ENCODE results near the gene ITGB4.

Gene ITGB4

DNA sequence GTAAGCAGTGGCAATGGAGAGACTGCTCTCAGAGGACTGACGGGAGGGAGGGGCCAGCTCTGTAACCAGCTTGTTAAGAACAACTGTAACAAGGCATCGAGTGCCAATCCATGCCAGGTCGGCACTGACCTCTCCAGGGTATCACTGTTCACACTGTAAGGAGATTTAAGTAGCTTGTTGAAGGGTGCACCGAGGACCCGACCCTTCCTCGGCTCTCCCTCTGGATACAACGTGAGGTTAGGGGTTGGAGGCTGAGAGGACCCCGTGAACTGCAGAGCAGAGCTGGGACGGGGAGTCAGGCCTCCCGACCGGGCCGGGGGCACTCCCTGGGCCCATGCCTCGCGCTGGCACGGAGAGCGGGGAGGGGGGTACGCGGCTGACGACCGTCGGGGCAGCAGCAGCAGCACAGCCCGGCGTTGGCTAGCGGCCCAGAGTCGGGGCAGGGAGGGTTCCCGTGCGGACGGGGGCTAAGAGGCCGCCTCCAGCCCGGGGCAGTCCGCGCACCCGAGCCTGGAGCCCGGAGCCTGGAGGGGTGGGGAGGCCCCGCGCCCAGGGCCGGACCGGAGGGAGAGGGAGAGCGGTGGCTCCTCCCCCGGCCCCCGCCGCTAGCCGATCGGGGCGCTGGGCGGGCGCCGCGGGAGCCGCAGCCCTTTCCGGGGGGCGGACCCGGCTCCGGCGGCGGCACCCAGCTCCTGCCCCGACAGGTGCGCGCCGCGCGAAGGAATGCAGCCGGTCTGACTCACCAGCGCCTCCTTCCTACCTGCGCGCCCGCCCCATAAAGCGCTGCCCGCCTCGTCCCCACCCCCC lies at the start of gene ITGB4:
Gene ITGB4 (plus strand): TSS at position 804 of the 807 bp plus-strand sequence. CDS start 3,245 bp downstream, outside the sequence.
- H3K4me1 Mint-ChIP-seq, result peaks cover 4% of the 10 kb centered on the region
- DNase-seq (ENCODE audit: low spot score in 2 of 2) (peak; percentile 53 to 54), ATAC-seq (ENCODE audit: low read depth) (peak; percentile 92)
- H3K4me3 Mint-ChIP-seq, result peak within 1 kb of the TSS; percentile 89
- H3K27me3 Mint-ChIP-seq, result peaks cover 4% of the 10 kb centered on the region
- no peak within 1 kb of the TSS for H3K27ac Mint-ChIP-seq
- H3K9me3 Mint-ChIP-seq, result no peaks in the 10 kb centered on the region
- no peaks in the 10 kb centered on the region for H3K36me3 Mint-ChIP-seq

GRCh38 chr17:75672011-75672410 lies 49.2 kb upstream of the ITGB4 start:
- H3K9me3 Mint-ChIP-seq, result no peaks in the 10 kb centered on the region
- H3K27me3 Mint-ChIP-seq, result no peaks in the 10 kb centered on the region
- H3K4me1 Mint-ChIP-seq, result peaks cover 12% of the 10 kb centered on the region
- DNase-seq (ENCODE audit: low spot score in 2 of 2), result no peak
- no peak overlapping the region for H3K27ac Mint-ChIP-seq
- peaks cover 18% of the 10 kb centered on the region for H3K36me3 Mint-ChIP-seq
- ATAC-seq (ENCODE audit: low read depth), result no peak
- no peak overlapping the region for H3K4me3 Mint-ChIP-seq

DNA sequence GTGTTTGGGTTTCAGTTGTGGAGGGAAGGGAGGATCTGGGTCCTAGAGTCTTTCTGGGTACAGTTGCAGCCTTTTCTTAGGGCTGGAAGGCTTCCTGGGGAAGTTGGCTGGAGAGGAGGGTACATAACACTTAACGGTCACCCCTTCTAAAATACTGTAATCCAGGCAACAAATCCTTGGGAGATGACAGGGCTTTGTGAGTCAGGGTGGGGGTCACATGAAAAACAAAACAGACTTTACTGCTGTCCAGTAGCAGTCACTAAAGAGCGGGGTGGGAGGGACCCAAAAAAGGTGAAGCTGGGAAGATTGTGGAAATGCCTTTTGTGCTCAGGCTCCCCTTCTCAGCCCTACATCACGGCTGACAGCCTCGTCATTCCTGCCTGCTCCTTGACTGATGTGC lies 47.8 kb upstream of the ITGB4 start:
- no peak overlapping the region for H3K27ac Mint-ChIP-seq
- H3K36me3 Mint-ChIP-seq, result peaks cover 15% of the 10 kb centered on the region
- no peak overlapping the region for H3K4me3 Mint-ChIP-seq
- ATAC-seq (ENCODE audit: low read depth) (no peak), DNase-seq (ENCODE audit: low spot score in 2 of 2) (no peak)
- H3K27me3 Mint-ChIP-seq, result no peaks in the 10 kb centered on the region
- peaks cover 9% of the 10 kb centered on the region for H3K4me1 Mint-ChIP-seq
- H3K9me3 Mint-ChIP-seq, result no peaks in the 10 kb centered on the region

- Mint-ChIP-seq H3K4me1 (no peaks in the 10 kb centered on the region), H3K27me3 (no peaks in the 10 kb centered on the region), H3K36me3 (peaks cover 6% of the 10 kb centered on the region), H3K4me3 (no peak overlapping the region), H3K9me3 (no peaks in the 10 kb centered on the region), H3K27ac (no peak overlapping the region)
- no peak for ATAC-seq (ENCODE audit: low read depth)
- no peak for DNase-seq (ENCODE audit: low spot score in 2 of 2)
These were observed 44.8 kb upstream of the ITGB4 start for GRCh38 chr17:75676461-75676860.

GRCh38 chr17:75679706-75680211 lies 41.5 kb upstream of the ITGB4 start:
- DNase-seq (ENCODE audit: low spot score in 2 of 2) (no peak), ATAC-seq (ENCODE audit: low read depth) (no peak)
- no peaks in the 10 kb centered on the region for H3K9me3 Mint-ChIP-seq
- H3K27me3 Mint-ChIP-seq, result no peaks in the 10 kb centered on the region
- no peak overlapping the region for H3K27ac Mint-ChIP-seq
- peaks cover 3% of the 10 kb centered on the region for H3K36me3 Mint-ChIP-seq
- H3K4me1 Mint-ChIP-seq, result no peaks in the 10 kb centered on the region
- no peak overlapping the region for H3K4me3 Mint-ChIP-seq

- peaks cover 3% of the 10 kb centered on the region for H3K36me3 Mint-ChIP-seq
- no peak for DNase-seq (ENCODE audit: low spot score in 2 of 2)
- H3K27me3 Mint-ChIP-seq, result no peaks in the 10 kb centered on the region
- H3K4me1 Mint-ChIP-seq, result peaks cover 3% of the 10 kb centered on the region
- H3K4me3 Mint-ChIP-seq, result no peak overlapping the region
- no peak overlapping the region for H3K27ac Mint-ChIP-seq
- no peak for ATAC-seq (ENCODE audit: low read depth)
- H3K9me3 Mint-ChIP-seq, result no peaks in the 10 kb centered on the region
These were observed 40.8 kb upstream of the ITGB4 start for GRCh38 chr17:75680431-75680830.

GRCh38 chr17:75681289-75681688 lies 40.0 kb upstream of the ITGB4 start:
- H3K36me3 Mint-ChIP-seq, result peaks cover 3% of the 10 kb centered on the region
- no peak for DNase-seq (ENCODE audit: low spot score in 2 of 2)
- ATAC-seq (ENCODE audit: low read depth), result no peak
- H3K27ac Mint-ChIP-seq, result no peak overlapping the region
- no peak overlapping the region for H3K4me3 Mint-ChIP-seq
- no peaks in the 10 kb centered on the region for H3K9me3 Mint-ChIP-seq
- no peaks in the 10 kb centered on the region for H3K27me3 Mint-ChIP-seq
- peaks cover 10% of the 10 kb centered on the region for H3K4me1 Mint-ChIP-seq

- peaks cover 1% of the 10 kb centered on the region for H3K36me3 Mint-ChIP-seq
These were observed 37.7 kb upstream of the ITGB4 start for GRCh38 chr17:75683583-75683982.

GRCh38 chr17:75684249-75684648 lies 37.0 kb upstream of the ITGB4 start:
- no peak overlapping the region for H3K27ac Mint-ChIP-seq
- H3K36me3 Mint-ChIP-seq, result peaks cover 1% of the 10 kb centered on the region
- ATAC-seq (ENCODE audit: low read depth), result no peak
- H3K27me3 Mint-ChIP-seq, result no peaks in the 10 kb centered on the region
- H3K4me1 Mint-ChIP-seq, result peaks cover 29% of the 10 kb centered on the region
- no peaks in the 10 kb centered on the region for H3K9me3 Mint-ChIP-seq
- no peak for DNase-seq (ENCODE audit: low spot score in 2 of 2)
- no peak overlapping the region for H3K4me3 Mint-ChIP-seq

More at GRCh38 chr17:75683583-75683982, 37.7 kb upstream of the ITGB4 start:
- H3K27me3 Mint-ChIP-seq, result no peaks in the 10 kb centered on the region
- no peaks in the 10 kb centered on the region for H3K9me3 Mint-ChIP-seq
- peaks cover 22% of the 10 kb centered on the region for H3K4me1 Mint-ChIP-seq
- H3K4me3 Mint-ChIP-seq, result no peak overlapping the region
- DNase-seq (ENCODE audit: low spot score in 2 of 2) (no peak), ATAC-seq (ENCODE audit: low read depth) (no peak)
- no peak overlapping the region for H3K27ac Mint-ChIP-seq

- no peak overlapping the region for H3K4me3 Mint-ChIP-seq
- peaks cover 36% of the 10 kb centered on the region for H3K4me1 Mint-ChIP-seq
- H3K36me3 Mint-ChIP-seq, result peaks cover 1% of the 10 kb centered on the region
- no peaks in the 10 kb centered on the region for H3K27me3 Mint-ChIP-seq
- no peaks in the 10 kb centered on the region for H3K9me3 Mint-ChIP-seq
- H3K27ac Mint-ChIP-seq, result no peak overlapping the region
- DNase-seq (ENCODE audit: low spot score in 2 of 2) (no peak), ATAC-seq (ENCODE audit: low read depth) (no peak)
These were observed 36.3 kb upstream of the ITGB4 start for GRCh38 chr17:75684924-75685323.

DNA sequence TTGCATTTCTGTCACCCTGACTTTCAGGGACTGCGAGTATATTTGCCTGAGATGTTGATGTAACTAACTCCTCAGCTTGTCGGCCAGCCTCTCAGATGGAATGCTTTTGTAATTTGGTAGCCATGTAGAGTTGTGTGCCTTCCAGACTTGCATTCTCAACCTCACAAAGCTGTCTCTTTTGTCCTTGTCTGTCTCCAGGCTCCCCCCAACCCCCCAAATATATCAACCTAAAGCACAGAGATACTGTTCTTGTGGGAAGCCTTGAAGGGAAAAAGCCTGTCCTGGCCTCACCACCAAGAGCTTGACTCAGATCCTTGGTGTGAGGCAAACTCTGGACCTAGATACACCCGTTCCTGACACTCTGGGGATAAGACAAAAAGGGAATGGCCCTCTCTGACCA lies 35.8 kb upstream of the ITGB4 start:
- Mint-ChIP-seq H3K36me3 (peaks cover 1% of the 10 kb centered on the region), H3K4me1 (peaks cover 36% of the 10 kb centered on the region), H3K27ac (peak overlapping the region; percentile 73), H3K4me3 (peak overlapping the region; percentile 84), H3K9me3 (no peaks in the 10 kb centered on the region), H3K27me3 (no peaks in the 10 kb centered on the region)
- DNase-seq (ENCODE audit: low spot score in 2 of 2) (no peak), ATAC-seq (ENCODE audit: low read depth) (no peak)

DNA sequence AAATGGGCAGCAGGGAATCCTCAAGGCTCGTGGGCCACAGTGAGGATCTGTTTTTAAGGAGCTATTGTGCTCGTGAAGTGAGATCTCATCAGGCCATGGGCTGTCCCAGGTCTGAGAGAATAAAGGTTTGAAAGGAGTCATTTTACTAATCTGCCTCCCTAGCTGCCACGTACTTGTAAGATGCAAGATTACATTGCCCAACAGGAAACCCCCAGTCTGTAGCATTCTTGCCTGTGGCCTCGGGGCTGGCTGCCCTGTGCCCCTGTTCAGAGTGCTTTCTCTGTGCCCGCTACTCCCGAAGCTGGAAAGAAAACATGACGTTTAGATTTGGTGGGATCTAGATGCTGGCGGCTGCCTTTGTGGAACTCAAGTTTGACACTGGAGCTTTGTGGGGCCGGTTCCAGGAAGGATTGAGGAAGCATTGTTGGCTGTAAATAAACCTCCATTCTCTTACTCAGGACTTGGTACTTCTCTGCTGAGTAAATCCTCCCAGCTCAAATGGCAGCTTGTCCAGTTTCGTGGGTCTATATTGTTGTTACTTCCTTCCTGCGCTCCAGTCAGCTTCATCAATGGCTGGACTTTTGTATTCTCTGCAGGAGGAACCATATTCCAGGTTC lies 32.9 kb upstream of the ITGB4 start:
- ATAC-seq (ENCODE audit: low read depth), result no peak

DNA sequence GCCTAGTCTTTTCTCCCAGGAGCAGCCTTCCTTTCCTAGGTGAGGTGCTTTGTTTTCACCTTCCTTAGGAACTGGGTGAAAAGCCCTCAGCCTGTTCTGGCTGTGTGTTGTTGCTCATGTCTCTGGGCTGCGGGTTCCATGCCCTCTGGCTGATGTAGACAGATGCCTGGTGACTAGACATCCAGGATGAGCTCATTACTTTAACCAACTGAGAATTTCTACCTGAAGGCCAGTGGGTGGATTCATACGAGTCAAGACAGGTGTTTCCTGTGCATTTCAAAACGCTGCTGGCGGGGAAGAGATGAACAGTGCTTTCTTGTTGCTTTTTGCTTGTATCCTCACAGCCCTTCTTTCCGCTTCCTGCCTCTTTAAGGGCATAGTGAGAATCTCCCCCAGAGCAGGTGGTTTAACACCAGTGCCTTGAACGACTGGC lies 31.8 kb upstream of the ITGB4 start:
- Mint-ChIP-seq H3K27me3 (no peaks in the 10 kb centered on the region), H3K4me3 (peak overlapping the region; percentile 64), H3K36me3 (peaks cover 6% of the 10 kb centered on the region), H3K9me3 (no peaks in the 10 kb centered on the region), H3K4me1 (peaks cover 42% of the 10 kb centered on the region), H3K27ac (peak overlapping the region; percentile 77)
- peak; percentile 42 to 61 for DNase-seq (ENCODE audit: low spot score in 2 of 2)
- ATAC-seq (ENCODE audit: low read depth), result peak; percentile 86

More for the DNA sequence above, 32.9 kb upstream of the ITGB4 start:
- Mint-ChIP-seq H3K27me3 (no peaks in the 10 kb centered on the region), H3K9me3 (no peaks in the 10 kb centered on the region), H3K27ac (peak overlapping the region; percentile 77), H3K4me3 (peak overlapping the region; percentile 31), H3K4me1 (peaks cover 42% of the 10 kb centered on the region), H3K36me3 (peaks cover 4% of the 10 kb centered on the region)
- no peak for DNase-seq (ENCODE audit: low spot score in 2 of 2)

DNA sequence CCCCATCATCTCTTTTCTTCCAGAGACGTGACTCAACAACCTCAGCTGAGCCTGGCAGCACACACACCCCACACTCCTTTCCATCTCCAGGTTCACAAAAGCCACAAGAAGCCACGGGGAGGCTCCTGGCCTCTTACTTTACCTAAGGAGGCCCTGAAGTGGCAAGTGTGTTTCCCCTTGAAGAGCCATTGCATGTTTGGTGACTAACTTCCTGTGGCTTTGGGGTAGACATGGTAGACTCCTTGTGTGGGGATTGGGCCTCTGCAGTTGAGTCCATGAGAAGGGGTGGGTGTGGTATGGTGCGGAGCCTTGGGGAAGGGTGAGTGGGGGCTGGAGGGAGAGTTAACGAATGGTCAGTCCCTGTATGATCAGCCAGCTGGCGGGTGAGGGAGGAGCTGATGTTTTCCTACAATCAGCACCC lies 29.9 kb upstream of the ITGB4 start:
- Mint-ChIP-seq H3K9me3 (no peaks in the 10 kb centered on the region), H3K36me3 (peaks cover 10% of the 10 kb centered on the region), H3K4me1 (peaks cover 31% of the 10 kb centered on the region), H3K27ac (no peak overlapping the region), H3K4me3 (no peak overlapping the region), H3K27me3 (no peaks in the 10 kb centered on the region)
- ATAC-seq (ENCODE audit: low read depth), result no peak
- DNase-seq (ENCODE audit: low spot score in 2 of 2), result no peak
